NCI-H524 treated with DMSO at 0.1 percent for 48 hours (cell line): ENCODE data around the gene MACROD2.
"Not testable (repeated sequence)": the region's sequence is repeated elsewhere in the genome, so short reads cannot be mapped to it uniquely, and the experiment has no call there.

Experiments used
- DNase-seq: peaks from one replicate; lab custom pipeline; 2025; lab: John Stamatoyannopoulos, UW

MACROD2 gene

DNA sequence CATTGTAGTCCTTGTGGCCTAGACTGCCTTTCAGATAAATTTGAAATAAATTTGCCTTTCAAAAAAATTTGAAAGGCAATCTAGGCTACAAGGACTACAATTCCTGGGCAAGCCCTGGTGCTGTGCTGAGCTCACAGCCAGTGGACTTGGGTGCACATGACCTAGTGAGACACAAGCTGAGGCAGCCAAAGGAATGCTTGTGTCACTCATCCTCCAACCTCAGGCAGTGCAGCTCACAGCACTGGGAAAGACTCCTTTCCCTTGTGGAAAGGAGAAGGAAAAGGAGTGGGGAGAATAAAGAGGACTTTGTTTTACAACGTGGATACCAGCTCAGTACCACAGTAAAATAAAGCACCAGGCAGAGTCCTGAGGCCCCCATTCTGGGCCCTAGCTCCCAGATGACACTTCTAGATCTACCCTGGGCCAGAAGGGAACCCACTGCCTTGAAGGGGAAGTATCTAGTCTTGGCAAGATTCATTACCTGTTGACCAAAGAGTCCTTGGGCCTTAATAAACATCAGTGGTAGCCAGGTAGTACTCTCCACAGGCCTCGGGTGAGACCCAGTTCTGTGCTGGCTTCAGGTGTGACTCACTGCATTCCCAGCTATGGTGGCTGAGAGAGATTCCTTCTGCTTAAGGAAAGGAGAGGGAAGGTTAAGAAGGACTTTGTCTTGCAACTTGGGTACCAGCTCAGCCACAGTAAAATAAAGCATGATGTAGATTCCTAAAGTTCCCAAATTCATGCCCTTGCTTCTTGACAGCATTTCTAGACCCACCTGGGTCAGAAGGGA is 1001.8 kb downstream of the MACROD2 start:
- DNase-seq = no peak

DNA sequence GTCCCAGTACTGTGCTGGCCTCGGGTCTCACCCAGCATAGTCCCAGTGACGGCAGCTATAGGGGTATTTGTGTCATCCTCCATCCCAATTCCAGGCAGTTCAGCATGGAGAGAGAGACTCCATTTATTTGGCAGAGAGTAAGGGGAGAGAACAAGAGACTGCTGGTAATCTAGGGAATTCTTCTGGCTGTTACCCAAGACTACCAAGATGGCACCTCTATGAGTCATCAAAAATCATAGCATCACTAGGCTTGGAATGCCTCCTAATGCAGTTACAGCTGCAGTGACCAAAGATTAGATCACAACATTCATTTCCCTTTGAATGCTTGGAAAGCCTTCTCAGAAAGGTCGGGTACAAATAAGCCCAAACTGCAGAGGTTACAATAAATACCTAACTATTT is 1002.5 kb downstream of the MACROD2 start:
- DNase-seq = no peak

DNA sequence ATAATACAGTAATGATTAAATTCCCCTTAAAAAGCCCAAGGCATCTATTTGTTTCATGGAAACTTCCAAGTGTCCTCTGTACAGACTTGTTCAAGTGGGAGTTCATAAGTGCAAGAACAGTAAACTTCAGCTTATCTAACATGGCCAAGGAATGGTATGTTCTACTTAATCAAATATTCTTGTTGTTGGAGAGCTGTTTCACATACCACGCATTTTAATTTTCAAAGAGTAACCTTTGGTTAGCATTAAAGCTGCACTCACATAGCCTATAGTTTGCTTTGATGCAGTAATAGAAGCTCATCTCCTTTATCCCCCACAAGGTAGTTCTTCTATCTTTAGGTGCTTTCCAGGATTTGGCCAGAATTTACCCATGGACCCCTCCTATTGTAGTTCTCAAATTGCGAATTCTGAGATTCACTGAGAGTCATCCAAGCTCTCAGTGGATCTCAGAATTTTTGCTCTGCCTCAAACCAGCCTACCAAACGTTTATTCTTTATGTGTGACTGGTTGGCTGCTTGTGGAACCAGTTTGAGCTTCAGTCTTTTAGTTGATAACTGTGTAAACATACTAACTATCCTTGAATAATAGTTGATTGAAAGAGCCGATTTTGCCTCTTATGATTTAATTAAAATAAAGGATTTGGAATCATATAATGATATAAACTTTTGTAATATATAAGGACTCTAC is 1010.1 kb downstream of the MACROD2 start:
- no peak for DNase-seq

DNA sequence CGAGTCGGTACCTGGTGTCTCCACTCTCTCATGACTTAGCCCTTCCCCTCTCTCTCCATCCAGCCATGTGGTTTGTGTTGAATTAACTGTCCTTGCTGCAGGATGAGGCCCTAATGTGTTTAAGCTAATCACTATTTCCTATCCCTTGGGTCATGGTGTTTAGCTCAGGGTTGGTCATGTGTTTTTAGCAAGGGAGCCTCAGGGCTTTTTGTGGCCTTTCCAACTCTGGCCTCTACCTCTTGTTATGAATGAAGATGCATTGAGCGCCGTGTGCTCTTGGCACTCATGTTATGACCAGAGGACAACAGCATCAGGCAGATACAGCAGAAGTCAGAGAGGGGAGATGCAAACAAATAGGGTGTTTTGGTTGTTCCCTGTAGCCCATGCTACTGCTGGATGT is 1016.3 kb downstream of the MACROD2 start:
- no peak for DNase-seq

DNA sequence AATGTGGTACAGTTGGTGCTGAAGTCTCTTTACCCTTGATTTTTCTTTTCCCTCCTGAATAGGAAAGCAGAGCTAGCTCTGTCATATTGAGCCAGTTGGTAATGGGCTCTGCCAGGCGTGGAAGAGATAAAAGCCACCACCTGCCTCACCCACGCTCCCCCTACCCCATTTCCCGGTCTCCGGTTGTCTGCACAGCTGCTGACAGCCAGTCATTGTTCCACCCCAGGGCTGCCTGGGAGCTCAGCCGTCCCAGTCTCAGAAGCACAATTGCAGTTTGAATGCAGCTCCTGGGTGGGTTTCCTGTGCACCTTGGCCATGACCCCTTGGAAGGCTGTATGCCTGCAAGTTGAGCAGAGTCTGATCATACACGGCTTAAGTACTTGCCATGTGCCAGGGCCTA is 1017.2 kb downstream of the MACROD2 start:
- DNase-seq = no peak

DNA sequence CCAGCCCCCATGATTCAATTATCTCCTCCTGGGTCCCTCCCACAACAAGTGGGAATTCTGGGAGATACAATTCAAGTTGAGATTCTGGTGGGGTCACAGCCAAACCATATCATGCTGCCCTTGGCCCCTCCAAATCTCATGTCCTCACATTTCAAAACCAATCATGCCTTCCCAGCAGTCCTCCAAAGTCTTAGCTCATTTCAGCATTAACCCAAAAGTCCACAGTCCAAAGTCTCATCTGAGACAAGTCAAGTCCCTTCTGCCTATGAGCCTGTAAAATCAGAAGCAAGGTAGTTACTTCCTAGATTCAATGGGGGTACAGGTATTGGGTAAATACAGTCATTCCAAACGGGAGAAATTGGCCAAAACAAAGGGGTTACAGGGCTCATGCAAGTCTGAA is 1021.6 kb downstream of the MACROD2 start:
- not testable (repeated sequence) for DNase-seq

DNA sequence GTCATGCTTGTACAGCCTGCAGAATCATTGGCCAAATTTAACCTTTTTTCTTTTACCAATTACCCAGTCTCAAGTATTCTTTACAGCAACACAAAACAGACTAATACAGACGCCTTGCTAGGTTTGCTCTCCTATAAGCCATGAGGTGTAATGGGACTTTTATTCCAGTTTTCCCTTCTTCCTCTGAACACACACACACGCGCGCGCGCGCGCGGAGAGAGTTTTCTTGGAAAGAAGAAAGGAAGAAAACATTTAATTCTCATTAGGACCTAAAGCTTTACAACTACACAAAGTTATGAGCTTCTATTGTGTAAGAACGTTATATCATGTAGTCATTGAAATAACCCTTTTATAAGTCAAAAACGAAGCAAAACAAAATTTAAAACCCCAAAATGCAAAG is 1023.6 kb downstream of the MACROD2 start:
- no peak for DNase-seq

DNA sequence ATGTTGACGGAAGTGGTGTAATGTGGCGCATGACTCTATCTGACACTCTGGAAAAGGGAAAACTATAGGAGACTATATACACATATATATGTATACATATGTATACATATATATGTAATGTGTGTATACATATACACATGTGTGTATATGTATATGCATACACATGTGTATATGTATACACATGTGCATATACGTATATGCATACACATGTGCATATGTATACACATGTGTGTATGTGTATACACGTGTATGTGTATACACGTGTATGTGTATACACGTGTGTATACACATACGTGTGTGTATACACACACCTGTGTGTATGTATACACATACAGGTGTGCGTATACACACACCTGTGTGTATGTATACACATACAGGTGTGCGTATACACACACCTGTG is 1025.5 kb downstream of the MACROD2 start:
- no peak for DNase-seq

DNA sequence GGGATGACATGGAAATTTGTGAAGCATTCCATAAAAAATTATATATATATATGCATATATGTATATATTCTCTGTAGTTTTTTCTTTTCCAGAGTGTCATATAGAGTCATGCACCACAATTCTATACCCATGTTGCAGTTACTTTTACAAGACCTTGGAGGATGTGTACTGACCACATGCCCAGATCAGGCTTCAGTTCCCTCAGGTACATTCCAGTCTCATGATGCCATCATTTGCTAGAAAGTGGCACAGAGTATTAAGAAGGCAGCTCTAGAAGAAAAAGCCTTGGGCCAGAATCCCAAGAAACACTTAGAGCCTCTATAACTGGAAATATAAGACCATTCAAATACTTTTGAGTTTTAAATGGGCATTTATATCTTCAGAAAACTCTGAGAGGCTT is 1027.6 kb downstream of the MACROD2 start:
- DNase-seq = no peak

DNA sequence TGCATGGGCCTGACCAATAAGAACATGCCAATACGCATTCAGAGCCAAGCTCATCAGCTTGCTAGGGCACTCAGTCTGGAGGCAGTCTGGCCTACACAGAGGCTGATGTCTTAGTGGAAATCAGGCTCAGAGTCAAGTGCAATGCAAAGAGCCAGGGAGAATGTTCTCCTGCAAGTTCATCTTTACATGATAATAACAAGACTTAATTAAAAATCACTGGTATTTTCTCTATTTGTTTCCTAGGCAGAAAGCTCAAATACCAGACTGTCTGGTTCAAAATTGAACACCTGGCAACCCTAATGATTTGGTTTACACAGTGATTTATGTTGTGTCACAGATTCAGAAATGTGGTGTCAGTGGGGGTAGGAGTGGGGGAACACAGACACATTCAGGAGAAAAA is 1031.4 kb downstream of the MACROD2 start:
- no peak for DNase-seq

DNA sequence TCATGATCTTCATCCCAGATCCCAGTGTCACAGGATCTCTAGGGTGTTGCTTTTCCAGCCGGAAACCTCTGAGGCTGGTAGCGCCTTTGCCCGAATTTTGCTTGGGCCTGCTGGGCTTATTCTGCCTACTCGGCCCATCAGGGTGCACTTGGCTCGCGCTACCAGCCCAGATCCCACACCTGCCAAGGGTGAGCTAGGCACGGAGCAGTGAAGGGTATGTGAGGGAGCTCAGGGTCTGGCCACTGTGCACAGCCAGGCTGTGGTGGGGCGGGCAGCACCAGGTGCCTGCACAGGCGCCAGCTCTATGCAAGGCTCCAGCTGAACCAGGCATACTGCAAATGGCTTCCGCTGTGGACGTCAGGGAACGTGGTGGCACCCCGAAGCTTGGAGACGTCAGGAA is 1035.5 kb downstream of the MACROD2 start:
- DNase-seq = no peak

DNA sequence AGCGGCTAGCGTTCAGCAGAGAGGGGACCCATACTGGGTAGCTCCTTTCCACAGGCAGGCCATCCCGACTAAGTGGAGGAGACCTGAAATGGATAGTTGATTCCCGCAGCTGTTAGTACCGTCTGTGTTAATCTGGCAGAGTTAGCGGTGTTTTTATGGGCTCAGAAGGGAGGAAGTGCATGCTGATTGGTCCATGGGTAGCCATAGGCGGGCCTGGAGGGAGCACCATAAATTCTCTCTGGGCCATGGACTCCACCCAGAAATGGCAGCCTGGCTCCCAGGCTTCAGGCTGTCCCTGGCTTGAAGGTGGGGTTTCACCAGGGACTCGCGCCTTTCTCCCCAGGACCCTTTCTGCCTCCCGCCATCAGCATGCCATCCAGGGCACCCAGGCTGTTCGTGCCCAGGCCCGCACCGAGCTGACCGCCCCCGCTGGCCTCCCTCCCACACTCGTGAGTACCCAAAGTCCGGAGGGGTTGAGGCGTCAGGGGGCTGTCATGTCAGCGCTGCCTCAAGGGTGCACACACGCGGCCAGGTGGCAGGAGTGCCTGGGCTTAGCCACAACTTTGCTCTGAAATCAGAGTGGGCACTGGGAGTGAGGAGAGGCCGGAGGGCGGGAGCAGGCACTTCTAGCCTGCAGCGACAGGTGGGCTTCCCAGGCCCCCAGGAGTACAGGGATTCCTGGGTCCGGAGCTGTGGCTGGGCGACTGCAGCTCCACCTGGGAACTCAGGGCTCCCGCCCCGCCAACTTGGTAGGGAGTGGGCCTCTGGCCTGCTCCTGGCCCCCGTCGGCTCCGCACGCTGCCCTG is 1036.4 kb downstream of the MACROD2 start:
- DNase-seq = no peak

DNA sequence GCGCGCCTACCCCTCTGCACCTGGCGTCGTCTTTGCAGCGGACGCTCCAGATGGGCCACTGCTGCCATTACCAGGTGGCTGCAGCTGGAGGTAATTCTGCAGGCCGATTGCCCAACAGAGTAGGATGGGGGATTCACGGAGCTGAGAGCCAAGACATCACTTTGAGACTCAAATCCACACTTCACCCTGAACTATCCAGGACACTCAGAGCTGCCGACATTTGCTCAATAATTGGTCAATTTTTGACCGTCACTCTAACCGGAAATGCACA is 1037.0 kb downstream of the MACROD2 start:
- no peak for DNase-seq

DNA sequence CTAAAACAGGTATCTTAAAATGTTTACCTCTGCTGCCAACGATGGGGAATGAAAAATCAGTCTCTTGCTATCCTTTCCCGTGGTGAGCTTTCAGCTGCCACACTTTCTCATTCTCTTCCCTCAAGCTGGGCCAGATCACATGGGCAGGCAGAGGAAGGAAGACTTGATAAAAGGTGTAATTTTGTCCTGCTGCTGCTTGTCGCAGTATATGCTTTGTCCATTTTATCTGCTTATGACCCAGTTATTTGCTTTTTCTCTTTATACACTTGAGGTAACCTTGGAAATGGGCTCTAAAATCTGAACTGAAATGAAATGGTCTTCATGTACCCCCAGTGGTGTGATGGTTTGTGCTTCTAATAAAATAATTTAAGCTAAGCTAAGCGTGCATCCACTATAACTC is 1038.0 kb downstream of the MACROD2 start:
- no peak for DNase-seq

DNA sequence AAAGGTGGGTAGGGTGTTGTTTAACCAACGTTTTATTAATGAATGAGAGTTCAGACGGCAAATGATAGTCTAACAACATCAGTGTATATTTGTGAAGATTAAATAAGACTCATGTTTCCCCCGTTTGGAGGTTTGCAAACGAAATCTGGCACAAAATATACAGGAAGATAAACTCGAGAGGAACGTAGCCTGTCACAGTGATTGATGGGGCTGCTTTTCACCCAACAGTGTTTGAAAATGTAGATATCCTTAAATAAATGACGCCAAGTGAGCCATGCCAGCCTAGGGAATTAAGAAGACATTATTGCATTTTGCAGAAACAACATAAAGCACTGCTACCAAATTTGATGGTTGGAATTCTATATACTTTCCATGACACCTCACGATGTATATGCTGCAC is 1038.6 kb downstream of the MACROD2 start:
- DNase-seq = no peak

DNA sequence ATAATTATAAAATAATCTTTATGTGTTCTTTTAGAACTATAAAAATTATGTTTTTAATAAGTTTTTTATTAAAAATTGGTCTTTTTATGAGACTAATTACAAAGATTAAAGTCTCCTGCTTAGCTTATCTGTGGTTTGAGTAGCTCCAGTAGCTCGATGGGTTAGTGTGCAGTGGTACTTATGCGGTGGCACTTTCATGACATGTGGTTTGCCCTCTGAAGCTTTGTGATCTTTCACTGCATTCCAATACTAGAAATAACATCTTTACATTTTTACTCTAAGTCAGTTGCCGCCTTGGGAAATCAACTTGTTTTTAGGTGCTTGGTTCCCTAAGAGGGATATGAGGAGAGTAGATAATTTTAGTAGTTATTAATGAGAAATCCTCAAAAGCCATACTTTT is 1041.6 kb downstream of the MACROD2 start:
- no peak for DNase-seq

DNA sequence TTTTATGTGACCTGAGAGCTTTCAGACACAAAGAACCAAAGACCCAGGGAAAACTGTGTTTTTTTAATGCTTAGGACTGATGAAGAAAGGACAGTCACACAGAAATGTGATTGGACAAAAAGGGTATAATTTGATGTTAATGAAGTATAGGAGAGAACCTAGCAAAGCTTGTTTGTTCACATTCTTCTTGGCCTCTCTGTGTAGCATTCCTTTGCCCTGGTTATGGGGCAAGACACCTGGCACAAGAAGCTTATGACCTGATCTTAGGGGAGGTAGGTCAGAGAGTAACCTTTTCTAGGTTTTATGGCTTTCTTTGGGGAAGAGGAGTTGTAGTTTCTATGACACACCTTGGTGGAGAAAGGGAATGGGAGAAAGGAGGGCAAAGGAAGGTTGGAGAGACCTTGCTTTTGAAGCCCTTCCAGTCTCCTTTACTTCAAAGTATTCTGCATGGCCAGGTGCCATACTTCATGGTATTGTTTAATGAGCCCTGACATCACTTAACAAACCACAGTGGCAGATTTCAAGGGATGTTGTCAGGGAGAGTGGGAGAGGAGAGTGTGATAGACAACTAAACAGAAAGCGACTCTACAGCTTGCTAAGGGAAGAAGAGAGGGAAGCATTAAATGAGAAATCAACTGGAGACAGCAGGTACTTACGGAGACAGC is 1043.9 kb downstream of the MACROD2 start:
- no peak for DNase-seq

DNA sequence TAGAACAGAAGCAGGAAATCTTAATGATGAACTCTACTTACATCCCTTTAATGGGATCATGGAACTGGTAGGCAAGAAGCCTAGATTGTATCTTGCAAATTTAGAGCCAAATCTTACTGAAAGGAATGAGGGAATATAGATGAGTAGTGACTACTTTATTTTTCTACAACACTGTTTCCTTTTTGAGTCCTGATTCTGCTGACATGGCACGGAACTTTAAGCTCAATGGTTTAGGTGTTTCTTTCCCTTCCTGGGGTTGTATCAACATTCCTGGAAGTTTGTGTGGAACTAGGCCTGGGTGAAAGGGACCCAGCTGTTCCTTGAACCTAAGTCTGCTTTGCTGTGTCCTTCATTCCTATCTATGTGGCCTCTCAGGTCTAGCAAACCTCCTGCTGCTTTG is 1047.4 kb downstream of the MACROD2 start:
- DNase-seq = no peak

DNA sequence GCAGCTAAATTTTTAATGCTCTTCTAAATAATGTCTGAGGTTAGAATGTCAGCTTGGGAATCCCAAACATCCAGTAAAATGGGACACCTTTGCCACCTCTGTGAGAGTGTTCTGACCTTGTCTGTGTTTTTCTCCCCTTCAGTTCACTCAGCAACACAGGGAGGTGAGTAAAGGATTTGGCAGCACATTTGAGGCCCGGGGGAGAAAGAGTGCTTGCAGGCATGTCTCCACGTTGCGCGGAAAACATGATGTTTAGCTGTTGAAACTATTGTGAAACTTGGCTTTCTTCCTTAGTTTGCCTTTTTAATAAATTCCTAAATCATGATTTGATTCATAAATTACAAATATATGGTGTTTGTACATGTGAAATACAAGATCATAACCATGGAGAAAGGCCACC is 1049.9 kb downstream of the MACROD2 start:
- no peak for DNase-seq

DNA sequence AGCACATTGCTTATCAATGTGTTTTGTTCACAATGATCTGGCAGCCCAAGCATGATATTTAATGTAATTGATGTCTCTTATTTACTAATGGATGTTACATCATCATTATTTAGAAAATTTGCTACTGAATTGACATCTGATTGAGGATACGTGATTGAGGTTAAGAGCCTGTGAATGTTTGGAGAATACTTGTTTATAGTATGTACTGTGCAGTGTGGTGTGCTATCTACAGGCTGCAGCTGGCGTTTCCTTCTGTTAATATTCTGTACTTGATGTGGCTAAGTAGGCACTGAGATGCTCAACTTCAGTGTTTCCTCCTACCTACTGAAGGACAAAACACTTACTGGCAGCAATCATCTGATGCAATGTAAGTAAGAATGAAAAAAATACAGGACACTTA is 1051.7 kb downstream of the MACROD2 start:
- DNase-seq = no peak

DNA sequence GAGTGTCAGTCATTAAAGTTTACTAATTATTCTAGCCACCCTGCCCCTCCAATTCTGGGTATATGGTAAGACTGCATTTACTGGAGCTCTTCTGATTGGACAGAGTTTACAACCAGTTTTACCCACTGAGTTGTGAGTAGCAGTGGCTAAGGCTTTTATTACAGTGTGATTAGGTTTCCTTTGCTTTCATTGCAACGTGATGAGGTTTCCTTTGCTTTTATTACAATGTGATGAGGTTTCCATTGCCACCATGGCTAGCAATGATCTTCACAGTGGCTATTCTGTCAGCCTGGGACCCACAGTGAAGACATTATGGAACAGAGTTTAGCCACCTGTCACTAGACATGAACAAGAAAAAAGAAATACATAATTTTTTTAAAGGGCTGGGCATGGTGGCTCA is 1052.3 kb downstream of the MACROD2 start:
- DNase-seq = no peak

DNA sequence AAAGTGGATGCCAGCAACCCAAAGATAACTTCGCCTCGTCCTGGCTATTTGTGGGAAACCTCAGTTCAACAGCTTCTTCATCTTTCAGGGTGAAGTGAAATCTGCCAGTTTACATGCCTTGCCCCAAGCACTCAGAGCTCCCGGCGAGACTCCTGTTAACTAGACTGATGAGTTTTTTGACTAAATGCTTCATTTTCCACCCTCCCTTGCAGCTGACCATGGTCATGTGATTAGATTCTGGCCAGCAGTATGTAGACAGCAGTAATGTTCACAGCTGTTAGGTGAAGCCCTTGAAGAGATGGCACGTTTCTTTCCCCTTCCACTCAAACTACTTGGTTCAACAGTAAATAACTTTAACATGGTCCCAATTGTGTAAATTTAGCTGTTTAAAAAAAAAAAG is 1060.9 kb downstream of the MACROD2 start:
- DNase-seq = no peak

DNA sequence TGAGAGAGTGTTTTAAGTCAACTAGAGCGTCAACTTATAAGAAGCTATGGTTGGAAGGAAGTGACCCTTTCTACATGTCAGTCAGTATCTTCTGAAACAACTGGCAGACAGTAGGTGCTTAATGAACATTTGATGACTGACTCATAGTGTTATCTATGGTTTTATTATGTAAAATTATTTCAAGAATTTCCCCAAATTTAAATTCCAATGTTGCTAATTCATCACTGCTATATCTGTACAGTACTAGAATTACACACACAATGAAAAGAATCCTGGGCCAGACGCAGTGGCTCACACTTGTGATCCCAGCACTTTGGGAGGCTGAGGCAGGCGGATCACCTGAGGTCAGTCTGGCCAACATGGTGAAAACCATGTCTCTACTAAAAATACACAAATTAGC is 1063.5 kb downstream of the MACROD2 start:
- DNase-seq = no peak
